Stimulated activated CD4-positive, alpha-beta T cell treated with anti-CD3 and anti-CD28 coated beads, Interleukin-2, amount 100 ng/mL, for 48 hours (primary cell): ENCODE data around the gene TUBA3D.
"Not testable (repeated sequence)": the region's sequence is repeated elsewhere in the genome, so short reads cannot be mapped to it uniquely, and the experiment has no call there.

ENCODE experiments used
- DNase-seq, 2 donors: peaks; one replicate each; pipeline ENCODE4 v3.0.0-alpha.2; 2020

TUBA3D gene

DNA sequence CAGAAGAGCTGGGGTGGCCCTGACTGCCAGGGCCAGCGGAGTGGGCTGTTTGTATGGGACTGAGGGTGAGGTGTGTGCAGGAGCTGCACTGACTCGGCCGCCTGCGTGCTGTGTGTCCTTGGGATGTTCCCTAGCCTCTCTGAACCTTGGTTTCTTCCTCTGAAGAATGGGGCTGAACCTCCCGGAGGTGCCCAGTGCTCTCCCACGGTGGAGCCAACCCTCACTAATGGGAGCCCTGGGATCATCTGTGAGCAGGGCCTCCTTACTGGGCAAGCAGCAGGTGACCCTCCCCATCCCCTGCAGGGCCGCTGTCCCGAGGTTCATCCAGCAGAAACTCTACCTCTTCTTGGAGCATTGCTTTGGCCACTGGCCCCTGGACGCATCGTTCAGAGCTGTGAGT is 40.1 kb downstream of the TUBA3D start:
- DNase-seq, result no peak

DNA sequence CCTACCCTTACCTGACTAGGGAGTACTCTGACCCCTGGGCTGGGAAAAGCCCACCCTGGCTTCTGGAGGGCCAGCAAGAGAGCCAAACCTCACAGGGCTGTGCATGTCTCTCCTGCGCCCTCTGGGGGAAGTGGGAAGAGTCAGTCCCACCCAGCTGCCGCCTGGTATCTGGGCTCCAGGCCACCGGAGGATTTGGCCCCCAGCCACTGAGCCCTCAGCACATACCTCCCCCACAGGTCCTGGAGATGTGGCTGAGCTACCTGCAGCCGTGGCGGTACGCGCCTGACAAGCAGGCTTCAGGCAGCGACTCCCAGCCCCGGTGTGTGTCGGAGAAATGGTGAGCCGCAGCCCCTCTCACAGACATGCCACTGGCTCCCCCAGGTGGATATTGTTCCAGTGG is 40.7 kb downstream of the TUBA3D start:
- DNase-seq, result not testable (repeated sequence)

DNA sequence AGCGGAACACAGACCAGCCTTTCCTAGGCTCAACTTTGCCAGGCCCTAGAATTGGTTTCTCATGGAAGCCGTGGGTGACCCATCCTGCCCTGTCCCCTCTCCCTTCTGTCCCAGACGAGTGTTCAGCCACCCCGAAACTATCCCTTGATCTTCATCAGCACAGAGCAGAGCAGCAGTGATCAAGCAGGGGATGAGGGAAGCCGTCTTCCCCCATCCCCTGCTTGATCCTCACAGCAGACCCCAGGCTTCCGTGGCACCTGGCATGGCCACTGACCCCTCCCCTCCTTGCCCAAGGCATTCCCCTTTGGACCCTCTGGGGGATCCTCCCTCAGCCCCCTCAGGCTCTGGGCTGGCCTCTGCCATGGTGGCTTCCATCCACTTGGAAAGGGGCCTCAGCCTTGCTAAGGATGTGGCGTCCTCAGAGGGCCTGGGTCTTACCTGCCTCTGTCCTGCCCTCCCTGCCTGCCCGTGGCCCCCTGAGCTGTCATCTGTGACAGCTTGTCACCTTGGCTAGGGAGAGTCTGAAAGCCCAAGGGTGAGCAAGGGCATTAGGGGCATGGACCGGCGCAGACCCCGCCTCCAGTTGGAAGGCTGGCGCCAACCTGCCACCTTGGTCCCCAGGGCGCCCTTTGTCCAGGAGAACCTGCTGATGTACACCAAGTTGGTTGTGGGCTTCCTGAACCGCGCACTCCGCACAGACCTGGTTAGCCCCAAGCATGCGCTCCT is 41.4 kb downstream of the TUBA3D start:
- DNase-seq, result no peak

DNA sequence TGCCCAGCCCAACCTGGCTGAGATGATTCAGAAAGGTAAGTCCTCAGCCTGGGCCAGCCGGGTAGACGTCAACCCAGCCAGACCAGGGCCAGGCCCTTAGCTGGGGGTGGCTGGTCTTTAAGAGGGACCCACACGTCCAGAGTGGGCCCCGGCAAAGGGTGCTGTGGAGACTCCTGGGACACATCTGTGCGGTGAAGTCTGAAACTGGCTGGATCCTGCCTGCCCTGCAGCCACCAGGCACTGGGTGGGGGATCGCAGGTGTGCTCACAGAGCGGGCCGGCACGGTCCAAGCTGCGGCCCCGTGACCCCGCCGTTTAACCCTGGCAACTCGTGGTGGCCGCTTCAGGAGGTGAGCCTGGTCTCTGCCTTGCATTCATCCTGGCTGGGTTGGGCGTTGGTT is 41.9 kb downstream of the TUBA3D start:
- DNase-seq, result not testable (repeated sequence)

DNA sequence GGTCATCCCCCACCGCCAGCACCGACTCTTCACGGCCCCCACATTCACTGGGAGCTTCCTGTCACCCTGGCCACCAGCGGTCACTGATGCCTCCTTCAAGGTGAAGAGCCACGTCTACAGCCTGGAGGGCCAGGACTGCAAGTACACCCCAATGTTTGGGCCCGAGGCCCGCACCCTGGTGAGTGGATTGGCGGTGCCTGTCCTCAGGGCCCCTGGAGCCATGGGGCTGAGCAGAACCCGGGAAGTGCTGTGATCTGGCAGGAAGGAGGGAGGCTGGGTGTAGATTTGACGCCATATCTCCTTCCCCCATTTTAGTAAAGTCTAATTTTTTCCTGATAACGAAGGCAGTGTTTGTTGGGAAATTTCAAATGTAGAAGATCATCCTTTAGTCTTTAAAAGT is 42.6 kb downstream of the TUBA3D start:
- not testable (repeated sequence) for DNase-seq

DNA sequence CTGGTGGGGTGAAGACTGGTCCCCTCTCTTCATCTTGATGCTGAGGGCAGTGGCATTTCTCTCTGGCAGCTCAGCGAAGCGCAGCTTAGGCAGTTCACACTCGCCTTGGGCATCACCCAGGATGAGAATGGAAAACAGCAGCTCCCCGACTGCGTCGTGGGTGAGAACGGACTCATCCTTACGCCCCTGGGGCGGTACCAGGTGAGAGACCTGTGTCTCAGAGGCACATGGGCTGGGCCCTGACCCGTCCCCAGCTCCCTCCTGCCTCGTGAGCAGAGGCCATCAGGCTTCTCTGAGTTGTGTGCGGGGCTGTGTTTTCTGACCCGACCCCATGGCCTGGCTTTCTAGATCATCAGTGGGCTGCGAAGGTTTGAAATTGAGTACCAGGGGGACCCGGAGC is 43.5 kb downstream of the TUBA3D start:
- no peak for DNase-seq

DNA sequence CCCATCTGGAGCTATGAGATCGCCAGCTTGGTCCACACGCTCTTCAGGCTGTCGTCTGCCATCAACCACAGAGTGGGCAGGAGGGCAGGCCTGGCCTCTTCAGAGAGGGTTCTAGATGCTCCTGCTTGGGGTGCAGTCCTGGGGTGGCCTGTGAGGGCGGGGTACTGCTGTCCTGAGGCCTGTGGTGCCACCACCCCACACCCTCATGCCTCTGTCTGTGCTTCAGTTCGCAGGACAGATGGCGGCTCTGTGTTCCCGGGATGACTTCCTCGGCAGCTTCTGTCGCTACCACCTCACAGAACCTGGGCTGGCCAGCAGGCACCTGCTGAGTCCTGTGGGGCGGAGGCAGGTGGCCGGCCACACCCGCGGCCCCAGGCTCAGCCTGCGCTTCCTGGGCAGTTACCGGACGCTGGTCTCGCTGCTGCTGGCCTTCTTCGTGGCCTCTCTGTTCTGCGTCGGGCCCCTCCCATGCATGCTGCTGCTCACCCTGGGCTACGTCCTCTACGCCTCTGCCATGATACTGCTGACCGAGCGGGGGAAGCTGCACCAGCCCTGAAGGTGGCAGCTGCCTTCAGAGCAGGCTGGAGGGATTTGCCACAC is 44.1 kb downstream of the TUBA3D start:
- DNase-seq, result not testable (repeated sequence)

DNA sequence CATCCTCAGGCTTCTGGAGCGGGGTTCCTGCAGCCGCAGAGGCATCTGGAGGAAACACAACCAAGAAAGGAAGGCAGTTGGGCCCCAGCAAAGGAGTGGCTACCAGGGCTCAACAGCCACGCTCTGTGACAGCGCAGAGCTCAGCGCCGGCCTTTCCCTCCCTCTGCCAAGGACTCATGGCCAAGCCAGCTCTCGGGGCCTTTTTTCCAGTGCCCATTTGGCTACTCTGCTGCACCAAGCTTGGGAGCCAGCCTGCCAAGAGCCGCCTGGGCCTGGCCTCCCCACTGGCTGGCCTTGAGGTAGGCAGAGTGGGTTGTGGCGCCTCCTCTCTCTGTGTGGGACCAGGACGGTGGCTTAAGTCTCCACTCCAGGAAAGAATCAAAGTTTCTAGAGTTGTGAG is 44.6 kb downstream of the TUBA3D start:
- DNase-seq, result no peak

DNA sequence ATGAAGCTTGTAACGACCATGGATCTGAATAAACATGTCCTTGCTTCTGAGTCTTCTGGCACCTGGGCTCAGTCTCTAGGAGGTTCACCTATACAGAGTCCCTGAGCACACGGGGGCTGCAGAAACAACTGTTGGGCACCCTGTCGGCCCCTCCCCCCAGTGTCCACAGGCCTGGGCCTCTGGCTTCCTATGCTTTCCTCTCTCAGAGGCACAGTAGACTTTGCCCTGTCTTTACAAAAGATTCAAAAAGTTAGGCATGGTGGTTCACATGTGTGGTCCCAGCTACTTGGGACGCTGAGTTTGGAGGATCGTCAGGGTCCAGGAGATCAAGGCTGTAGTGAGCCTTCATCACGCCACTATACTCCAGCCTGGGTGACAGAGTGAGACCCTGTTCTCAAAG is 45.6 kb downstream of the TUBA3D start:
- not testable (repeated sequence) for DNase-seq

DNA sequence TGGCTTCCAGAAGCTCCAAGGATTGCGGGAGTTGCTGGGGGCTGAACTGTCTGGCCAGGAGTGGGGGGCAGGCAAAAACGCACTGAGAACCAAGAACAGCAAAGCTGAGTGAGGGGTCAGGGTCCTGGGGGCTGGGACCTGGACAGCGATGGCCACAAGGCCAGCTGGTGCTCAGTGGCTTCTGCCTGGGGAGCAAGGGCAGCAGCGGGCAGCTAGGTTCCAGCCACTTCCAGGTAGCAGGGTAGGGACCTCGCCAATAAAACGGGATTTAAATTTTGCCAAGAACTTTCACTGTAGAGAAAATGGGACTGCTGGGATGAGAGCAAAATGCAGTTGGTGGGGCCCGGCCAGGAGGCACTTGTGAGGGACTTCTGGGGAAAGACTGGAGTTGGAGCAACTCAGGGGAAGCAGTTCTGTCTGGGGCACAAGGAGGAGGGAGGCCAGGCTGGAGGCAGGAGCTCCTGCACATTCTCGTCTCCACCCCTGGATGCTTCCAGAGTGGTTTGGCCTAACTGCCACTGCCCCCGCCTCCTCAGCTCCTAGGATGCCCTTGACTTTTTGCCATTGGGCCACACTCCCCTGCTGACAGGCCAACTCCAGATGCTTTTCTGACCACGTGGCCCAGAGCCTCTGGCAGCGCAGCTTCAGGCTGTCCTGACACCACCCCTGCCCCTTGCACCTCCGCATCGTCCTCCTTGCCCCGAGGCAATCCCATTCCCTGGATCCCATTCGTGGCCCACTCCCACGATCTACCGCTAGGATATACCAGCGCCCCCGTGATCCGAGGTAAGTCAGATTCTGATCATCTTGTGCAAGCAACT is 46.3 kb downstream of the TUBA3D start:
- DNase-seq, result no peak

DNA sequence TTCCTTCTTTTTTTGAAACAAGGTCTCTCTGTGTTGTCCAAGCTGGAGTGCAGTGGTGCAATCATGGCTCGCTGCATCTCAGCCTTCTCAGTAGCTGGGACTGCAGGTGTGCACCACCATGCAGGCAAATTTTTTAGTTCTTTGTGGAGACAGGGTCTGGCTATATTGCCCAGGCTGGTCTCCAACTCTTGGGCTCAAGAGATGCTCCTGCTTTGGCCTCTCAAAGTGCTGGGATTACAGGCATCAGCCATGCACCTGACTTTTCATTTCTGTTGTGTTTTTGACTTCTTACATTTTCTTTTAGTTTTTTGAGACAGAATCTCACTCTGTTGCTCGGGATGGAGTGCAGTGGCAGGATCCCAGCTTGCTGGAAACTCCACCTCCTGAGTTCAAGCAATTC is 49.3 kb downstream of the TUBA3D start:
- DNase-seq, result not testable (repeated sequence)

DNA sequence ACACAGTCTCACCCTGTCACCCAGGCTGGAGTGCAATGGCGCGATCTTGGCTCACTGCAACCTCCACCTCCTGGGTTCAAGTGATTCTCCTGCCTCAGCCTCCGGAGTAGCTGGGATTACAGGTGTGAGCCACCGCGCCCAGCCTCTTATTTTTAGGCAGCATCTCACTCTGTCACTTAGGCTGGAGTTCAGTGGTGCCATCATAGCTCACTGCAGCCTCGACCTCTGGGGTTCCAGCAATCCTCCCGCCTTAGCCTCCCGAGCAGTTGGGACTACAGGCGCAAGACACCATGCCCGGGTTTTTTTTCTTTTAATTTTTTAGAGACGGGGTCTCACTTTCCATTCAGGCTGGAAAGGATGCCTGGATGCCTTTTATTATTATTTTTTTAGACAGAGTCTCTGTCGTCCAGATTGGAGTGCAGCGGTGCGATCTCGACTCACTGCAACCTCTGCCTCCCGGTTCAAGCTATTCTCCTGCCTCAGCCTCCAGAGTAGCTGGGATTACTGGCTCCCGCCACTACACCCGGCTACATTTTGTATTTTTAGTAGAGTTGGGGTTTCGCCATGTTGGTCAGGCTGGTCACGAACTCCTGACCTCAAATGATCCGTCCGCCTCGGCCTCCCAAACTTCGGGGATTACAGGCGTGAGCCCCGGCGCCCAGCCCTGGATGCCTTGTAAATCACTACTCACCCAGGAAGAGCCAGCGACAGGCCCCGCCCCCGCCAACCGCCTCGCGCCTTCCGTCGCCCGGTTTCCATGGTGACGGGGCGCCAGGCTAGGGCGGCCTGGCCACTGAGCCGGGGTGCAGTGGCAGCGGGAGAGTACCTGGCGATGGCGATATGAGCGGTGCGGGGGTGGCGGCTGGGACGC is 51.4 kb downstream of the TUBA3D start, which contains the start of gene CCDC74A:
TSS of gene CCDC74A (plus strand) at position 758 of the 871 bp plus-strand sequence. CDS start at position 841, 83 bp downstream.
- peak; percentile 74 to 78 for DNase-seq

DNA sequence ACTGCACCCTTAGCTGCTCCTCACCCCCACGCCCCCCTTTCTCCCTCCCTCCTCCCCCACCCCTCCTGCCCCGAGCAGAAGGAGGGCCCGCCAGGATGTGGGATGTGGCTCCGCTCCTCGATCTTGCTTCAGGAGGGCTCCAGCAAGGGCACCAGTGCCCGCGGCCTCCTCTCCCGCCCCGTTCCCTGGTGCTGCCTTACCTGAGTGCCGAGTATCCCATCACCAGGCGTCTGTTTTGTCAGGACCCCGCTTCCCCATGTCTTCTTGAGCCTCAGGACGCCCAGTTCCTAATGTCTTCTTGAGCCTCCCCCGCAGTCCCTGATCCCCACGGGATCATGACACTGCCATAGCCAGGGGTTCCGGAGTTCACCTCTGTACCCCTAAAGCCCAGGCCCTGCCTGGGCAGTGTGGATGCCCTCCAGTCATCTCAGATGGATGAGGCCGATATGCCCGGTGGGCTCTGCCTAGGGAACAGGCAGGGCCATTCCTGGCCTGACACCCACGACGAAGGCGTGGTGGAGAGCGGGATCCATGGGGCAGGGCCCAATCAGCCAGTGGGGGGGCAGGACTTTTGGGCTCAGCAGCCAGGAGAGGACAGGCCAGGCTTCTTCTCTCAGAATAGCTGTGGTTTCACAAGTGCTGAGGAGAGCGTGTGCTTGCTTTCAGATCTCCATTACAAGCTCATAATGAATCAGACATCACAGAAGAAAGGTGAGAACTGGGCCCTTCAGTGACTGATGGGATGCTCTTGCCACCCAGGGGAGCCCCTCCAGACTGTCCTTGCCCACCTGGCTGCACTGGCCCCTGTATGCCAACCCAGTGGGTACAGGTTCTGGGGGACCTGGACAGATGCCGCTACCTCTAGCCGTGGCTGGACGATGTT is 53.3 kb downstream of the TUBA3D start:
- DNase-seq, result not testable (repeated sequence)

DNA sequence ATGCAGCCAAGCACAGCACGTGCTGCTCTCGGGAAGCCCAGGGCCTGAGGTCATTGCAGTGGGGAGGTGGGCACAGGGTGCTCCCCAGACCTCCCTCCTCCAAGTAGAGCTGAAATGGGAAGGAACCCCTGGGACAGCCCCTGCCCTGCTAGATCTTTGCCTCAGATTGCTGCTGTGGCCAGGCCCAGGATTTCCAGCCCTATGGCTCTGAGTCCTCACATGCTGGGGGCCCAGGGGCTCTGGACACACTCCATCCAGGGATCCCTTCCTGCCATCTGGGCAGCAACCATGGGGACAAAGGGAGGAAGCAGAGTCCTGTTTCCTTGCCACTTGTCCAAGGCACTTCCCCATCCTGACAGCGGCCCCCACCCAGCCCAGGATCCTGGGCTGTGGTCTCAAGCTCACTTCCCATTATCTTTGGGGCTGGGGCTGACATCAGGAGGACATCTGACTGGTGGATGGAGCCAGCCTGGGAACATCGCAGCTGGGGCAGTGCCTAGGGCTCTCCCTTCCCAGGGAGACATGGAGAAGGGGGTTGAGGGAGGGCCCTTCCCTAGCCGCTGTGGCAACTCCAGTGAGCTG is 54.0 kb downstream of the TUBA3D start:
- not testable (repeated sequence) for DNase-seq

DNA sequence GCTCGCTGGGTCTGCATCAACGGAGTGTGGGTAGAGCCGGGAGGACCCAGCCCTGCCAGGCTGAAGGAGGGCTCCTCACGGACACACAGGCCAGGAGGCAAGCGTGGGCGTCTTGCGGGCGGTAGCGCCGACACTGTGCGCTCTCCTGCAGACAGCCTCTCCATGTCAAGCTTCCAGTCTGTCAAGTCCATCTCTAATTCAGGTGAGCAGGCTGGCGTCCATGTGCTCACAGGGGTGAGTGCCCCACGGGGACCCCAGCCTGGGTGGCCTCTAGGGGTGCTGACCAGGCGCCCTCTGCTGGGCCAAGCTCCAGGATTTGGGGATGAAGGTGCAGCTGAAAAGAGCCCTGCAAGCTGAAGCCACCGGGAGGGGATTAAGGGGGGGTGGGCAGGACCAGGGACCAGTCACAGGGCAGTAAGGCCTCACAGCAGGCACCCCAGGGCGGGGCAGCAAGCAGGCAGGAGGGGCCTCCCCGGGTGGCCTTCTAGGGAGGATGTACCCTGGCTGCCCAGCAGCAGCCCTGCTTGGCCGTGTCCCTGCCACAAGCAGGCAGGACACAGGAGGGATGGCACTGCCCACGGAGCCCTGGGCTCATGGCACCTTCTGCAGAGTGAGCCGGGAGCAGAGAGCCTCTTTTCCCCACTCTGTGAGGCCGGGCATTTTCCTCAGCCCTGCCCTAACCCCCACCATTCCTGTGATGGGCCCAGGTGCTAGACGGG is 54.9 kb downstream of the TUBA3D start:
- DNase-seq, result not testable (repeated sequence)

DNA sequence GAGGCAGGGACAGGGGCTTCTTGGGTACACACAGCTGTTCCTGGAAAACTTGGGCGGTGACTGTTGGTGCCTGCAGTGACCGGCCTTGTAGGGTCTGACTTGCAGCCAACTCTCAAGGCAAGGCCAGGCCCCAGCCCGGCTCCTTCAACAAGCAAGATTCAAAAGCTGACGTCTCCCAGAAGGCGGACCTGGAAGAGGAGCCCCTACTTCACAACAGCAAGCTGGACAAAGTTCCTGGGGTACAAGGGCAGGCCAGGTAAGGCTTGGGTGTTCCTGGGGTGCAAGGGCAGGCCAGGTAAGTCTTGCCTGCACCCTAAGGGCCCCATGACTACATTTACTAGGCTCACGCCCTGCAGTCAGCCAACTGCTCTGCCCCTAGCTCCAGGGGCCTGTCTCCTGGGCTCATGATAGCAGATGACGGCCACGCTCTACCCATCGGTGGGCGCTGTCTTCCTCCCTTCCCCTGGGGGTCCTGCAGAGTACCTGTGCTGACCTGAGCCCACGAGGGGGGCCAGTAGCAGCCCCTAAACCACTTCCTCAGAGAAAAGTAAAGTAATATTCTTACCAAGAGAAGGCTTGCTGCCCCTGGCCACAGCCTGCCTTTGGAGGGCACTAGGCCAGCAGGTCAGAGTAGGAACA is 55.7 kb downstream of the TUBA3D start:
- not testable (repeated sequence) for DNase-seq
